Body of pancreas (tissue), 4 donors: ENCODE measurements around the gene TXNL4B. TPM values are rescaled to one million over a fixed set of nuclear protein-coding genes. Genes with fewer than 3 reads are reported as not detected.

Experiments
- ATAC-seq: fragments of 150-250 bp; one replicate; pipeline ENCODE4 v1.9.1; 2016
- DNase-seq, 4 donors: peaks; one replicate each; pipeline ENCODE4 v3.0.0-alpha.2; 2019
- H3K27ac ChIP-seq, 4 donors: fragments of 200-600 bp; sonication (generic); 1 replicate in 3 of 4; 2 replicates in 1 of 4; pipeline versions ENCODE4 v1.5.1 to v1.6.1; 2016 to 2019; ENCODE audit warnings: mild to moderate bottlenecking in 1 of 4, mixed read lengths in 1 of 4, moderate library complexity in 1 of 4
- H3K27me3 ChIP-seq, 2 donors: fragments of 200-600 bp; sonication (generic); one replicate each; pipeline ENCODE4 v1.6.0; 2016; ENCODE audit warnings: mild to moderate bottlenecking in 1 of 2
- H3K36me3 ChIP-seq, 2 donors: fragments of 200-600 bp; sonication (generic); replicated peaks in 1 of 2; 2 replicates each; pipeline ENCODE4 v1.5.1; 2016; ENCODE audit warnings: low read depth in 2 of 2; ENCODE audit not compliant: insufficient read depth in 1 of 2
- H3K4me1 ChIP-seq: fragments of 200-600 bp; sonication (generic); one replicate; pipeline ENCODE4 v1.6.0; 2016
- H3K4me3 ChIP-seq, 2 donors: fragments of 200-600 bp; sonication (generic); 1 replicate in 1 of 2; 2 replicates in 1 of 2; pipeline ENCODE4 v1.5.1; 2016 to 2019
- H3K9me3 ChIP-seq, 3 donors: fragments of 200-600 bp; sonication (generic); 1 replicate in 2 of 3; 2 replicates in 1 of 3; pipeline ENCODE4 v1.5.1; 2016
- POLR2A ChIP-seq, 3 donors: fragments of 450-650 bp; IDR thresholded peaks; one replicate each; pipeline ENCODE4 v1.6.1; 2016; ENCODE audit warnings: antibody characterized with exemption in 3 of 3, mild to moderate bottlenecking in 2 of 3
- WGBS, 2 donors: methylation state at CpG; one replicate each; pipeline ENCODE4 v1.1.5; 2017; 5-methylcytosine and 5-hydroxymethylcytosine counted together
- intact Hi-C: fragments of 100-400 bp; cut with DNase I; formaldehyde crosslinking; loops from one replicate; pipeline ENCODE4 v1.15.1; 2023
- total RNA-seq, 2 donors: library from RNA; depleted of rRNA; stranded (reverse); fragments of >200 nt; gene quantifications; one replicate each; pipeline ENCODE4 v1.1.0, GENCODE V29; 2016
- TF ChIP-seq, protein P1 (sequence below), 7 experiments: fragments of 450-650 bp in 4 of 7; fragments of 200-600 bp in 3 of 7; sonication (generic) in 3 of 7; IDR thresholded peaks; one replicate each; pipeline ENCODE4 v1.5.1; 2016 to 2019; ENCODE audit warnings: antibody characterized with exemption in 7 of 7

TXNL4B gene
- total RNA-seq, 2 donors from 2014 or later, result 5.4 to 7.3 TPM

DNA sequence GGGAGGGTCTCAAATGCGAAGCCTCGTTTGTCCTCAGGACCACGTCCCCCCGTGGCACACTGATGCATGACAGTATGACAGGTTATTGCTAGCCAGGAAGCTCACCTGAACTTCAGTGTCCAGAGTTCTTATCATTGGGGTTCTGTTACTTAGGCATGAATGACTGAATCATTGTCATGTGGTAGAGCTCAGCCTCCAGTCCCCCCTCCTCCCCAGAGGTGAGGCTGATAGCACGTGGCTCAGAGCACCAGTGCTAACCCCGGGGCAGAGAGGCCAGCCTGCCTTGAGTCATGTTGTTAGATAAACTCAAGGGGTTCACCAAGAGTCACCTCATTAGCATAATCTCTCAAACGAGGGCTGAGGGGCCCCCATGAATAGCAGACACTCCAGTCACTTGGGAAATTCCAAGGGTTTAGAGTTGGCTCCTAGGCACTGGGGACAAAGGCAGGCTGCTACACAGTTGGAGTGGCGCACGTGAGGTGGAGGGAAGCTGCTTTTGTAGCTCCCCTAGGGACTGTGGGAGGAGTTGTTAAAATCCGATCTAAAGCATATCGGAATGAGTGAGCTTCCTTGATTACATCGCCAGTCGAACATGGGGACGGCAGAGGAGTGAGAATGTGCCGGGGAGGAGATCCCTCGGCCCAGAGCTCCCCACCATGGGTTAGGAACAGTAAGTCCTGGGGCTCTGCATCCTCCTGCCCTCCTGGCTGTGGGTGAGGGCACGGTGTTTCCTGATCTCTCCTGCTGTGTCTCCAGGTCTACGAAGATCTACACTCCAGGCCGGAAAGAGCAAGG is 18.4 kb upstream of the TXNL4B start:
- H3K36me3 ChIP-seq, result peaks cover 13 to 47% of the 10 kb centered on the region in 2 donors
- H3K27me3 ChIP-seq, result no peaks in the 10 kb centered on the region
- DNase-seq (peak in 1 of 4 donors; percentile 1), ATAC-seq (no peak)
- no peak overlapping the region for H3K27ac ChIP-seq
- no peaks in the 10 kb centered on the region for H3K9me3 ChIP-seq
- 85 to 89% methylated on average over 18 to 19 of the region's 19 CpGs for WGBS, 2 donors
- no peaks in the 10 kb centered on the region for H3K4me1 ChIP-seq
- TF ChIP-seq POLR2A (IDR thresholded peaks at IDR 0.05), result no peak
- TF ChIP-seq, protein P1, sequence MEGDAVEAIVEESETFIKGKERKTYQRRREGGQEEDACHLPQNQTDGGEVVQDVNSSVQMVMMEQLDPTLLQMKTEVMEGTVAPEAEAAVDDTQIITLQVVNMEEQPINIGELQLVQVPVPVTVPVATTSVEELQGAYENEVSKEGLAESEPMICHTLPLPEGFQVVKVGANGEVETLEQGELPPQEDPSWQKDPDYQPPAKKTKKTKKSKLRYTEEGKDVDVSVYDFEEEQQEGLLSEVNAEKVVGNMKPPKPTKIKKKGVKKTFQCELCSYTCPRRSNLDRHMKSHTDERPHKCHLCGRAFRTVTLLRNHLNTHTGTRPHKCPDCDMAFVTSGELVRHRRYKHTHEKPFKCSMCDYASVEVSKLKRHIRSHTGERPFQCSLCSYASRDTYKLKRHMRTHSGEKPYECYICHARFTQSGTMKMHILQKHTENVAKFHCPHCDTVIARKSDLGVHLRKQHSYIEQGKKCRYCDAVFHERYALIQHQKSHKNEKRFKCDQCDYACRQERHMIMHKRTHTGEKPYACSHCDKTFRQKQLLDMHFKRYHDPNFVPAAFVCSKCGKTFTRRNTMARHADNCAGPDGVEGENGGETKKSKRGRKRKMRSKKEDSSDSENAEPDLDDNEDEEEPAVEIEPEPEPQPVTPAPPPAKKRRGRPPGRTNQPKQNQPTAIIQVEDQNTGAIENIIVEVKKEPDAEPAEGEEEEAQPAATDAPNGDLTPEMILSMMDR (IDR thresholded peaks at IDR 0.05), result no peak
- H3K4me3 ChIP-seq, result no peak overlapping the region
- intact Hi-C loops, result no loop called here

DNA sequence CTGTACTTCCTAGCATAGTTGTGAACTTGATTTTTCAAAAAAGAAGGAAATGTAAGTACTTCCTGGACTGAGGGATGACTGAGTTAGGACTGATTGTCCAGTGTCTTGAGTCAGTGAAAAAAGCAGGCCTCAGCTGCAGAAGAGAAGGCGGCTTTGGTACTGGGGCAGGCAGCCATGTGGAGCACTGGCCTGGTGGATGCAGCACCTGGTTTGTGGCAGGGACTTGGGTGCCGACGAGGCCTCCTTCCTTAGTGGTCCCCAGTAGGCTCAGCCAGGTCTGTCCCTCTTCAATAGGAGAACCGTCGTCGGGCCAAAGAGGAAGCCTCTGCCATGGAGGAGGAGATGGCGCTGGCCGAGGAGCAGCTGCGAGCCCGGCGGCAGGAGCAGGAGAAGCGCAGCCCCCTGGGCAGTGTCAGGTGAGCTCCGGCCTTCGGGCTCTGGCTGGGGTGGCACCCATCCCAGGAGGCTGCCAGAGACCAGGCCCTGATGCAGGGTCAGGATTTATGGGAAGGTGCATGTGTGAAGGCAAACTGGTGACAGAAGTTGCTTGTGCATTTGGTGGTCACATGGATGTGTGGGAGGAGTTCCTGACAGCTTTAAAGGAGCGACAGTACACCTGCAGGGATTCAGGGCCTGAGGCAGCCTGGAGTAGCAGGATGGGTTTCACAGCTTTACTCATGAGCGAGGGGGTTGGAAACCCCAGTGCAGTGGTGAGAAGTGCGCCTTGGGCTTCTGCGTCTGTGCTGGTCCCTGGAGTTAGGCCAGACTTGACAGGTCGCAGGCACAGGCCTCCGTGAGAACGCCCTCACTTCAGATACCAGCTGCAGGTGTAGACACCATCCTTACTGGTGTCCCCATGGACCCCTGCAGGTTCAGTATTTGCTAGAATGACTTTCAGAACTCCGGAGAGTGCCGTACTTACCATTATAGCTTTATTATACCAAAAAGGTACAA is 17.5 kb upstream of the TXNL4B start:
- Histone ChIP-seq H3K4me3 (no peak overlapping the region), H3K9me3 (no peaks in the 10 kb centered on the region), H3K27me3 (no peaks in the 10 kb centered on the region), H3K4me1 (no peaks in the 10 kb centered on the region), H3K27ac (no peak overlapping the region), H3K36me3 (peaks cover 13 to 51% of the 10 kb centered on the region in 2 donors)
- no peak for DNase-seq
- TF ChIP-seq, protein P1 (IDR thresholded peaks at IDR 0.05), result no peak
- no peak for TF ChIP-seq POLR2A (IDR thresholded peaks at IDR 0.05)
- WGBS, 2 donors, result 95 to 98% methylated on average over 21 to 23 of the region's 23 CpGs
- ATAC-seq, result peak; percentile 30
- intact Hi-C loops, result no loop called here

DNA sequence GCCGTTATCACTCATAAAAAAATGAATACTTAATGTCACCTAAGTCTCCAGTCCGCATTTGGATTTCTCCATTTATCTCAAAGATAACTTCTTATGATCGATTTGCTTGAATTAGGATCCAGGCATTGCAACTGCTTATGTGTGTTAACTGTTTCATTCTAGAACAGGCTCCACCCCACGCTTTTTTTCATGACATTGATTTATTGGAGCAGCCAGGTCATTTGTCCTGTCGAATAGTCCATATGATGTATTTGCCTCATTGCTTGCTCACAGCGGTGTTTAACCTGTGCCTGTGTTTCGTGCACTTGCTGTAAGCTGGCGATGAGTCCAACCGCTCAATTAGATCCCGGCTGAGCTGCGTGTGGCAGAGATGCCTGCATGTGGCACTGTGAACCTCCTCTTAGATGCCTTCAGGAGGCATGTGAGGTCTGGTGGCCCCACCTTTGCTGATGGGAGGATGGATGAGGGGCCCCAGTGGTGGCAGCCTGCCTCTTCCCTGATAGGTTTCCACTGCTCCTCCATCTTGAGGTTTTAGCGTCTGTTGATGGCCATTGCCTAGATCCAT is 16.6 kb upstream of the TXNL4B start:
- no peaks in the 10 kb centered on the region for H3K27me3 ChIP-seq
- 88 to 89% methylated on average over 12 of the region's 12 CpGs for WGBS, 2 donors
- no peak for TF ChIP-seq POLR2A (IDR thresholded peaks at IDR 0.05)
- TF ChIP-seq, protein P1 (IDR thresholded peaks at IDR 0.05), result no peak
- no peaks in the 10 kb centered on the region for H3K9me3 ChIP-seq
- ATAC-seq (no peak), DNase-seq (no peak)
- H3K27ac ChIP-seq, result no peak overlapping the region
- no peaks in the 10 kb centered on the region for H3K4me1 ChIP-seq
- peaks cover 13 to 59% of the 10 kb centered on the region in 2 donors for H3K36me3 ChIP-seq
- intact Hi-C loops, result no loop called here
- no peak overlapping the region for H3K4me3 ChIP-seq

DNA sequence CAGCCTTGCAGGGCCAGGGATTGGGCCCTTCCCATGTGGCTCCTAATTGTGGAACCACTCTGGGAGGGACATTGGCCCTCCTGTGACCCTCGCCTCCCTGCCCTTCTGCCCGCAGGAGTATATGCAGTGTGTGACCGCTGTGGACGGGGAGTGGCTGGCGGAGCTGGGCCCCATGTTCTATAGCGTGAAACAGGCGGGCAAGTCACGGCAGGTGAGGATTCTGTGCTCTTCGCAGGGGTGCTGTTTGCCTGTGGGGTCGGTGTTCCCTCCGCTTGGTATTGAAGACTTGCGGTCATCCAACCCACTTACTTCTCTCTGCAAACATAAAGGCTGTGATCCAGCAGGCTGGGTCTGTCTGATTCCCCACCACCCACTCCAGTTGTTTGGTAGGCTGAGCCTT is 15.9 kb upstream of the TXNL4B start:
- no peak for DNase-seq
- H3K27ac ChIP-seq, result no peak overlapping the region
- no peak overlapping the region for H3K4me3 ChIP-seq
- H3K27me3 ChIP-seq, result no peaks in the 10 kb centered on the region
- no peaks in the 10 kb centered on the region for H3K4me1 ChIP-seq
- ATAC-seq, result no peak
- TF ChIP-seq, protein P1 (IDR thresholded peaks at IDR 0.05), result no peak
- no peak for TF ChIP-seq POLR2A (IDR thresholded peaks at IDR 0.05)
- 93 to 95% methylated on average over 10 to 12 of the region's 12 CpGs for WGBS, 2 donors
- peaks cover 20 to 65% of the 10 kb centered on the region in 2 donors for H3K36me3 ChIP-seq
- intact Hi-C loops, result no loop called here
- H3K9me3 ChIP-seq, result no peaks in the 10 kb centered on the region
